Neuronal stem cell (in vitro differentiated cells): ENCODE measurements around the gene SMARCE1.

Source experiments
- DNase-seq: peaks from one replicate; pipeline ENCODE4 v3.0.0-alpha.2; 2013; ENCODE audit warnings: low spot score
- H2AFZ ChIP-seq: one replicate; pipeline ENCODE4 v1.6.1; 2013; ENCODE audit warnings: mild to moderate bottlenecking, low read length, inconsistent platforms
- H2AK5ac ChIP-seq: 2 replicates; pipeline ENCODE4 v1.6.1; 2013; ENCODE audit warnings: low read depth, mild to moderate bottlenecking, inconsistent platforms, low read length, moderate library complexity, mixed read lengths
- H2BK120ac ChIP-seq: 2 replicates; pipeline ENCODE4 v1.6.1; 2013; ENCODE audit warnings: low read depth, mild to moderate bottlenecking, inconsistent platforms, low read length, moderate library complexity, mixed read lengths
- H2BK12ac ChIP-seq: one replicate; pipeline ENCODE4 v1.6.1; 2013; ENCODE audit warnings: low read length, inconsistent platforms
- H2BK15ac ChIP-seq: 2 replicates; pipeline ENCODE4 v1.6.1; 2013; ENCODE audit warnings: mild to moderate bottlenecking, low read length, inconsistent platforms, mixed read lengths
- H2BK5ac ChIP-seq: one replicate; pipeline ENCODE4 v1.6.1; 2013; ENCODE audit warnings: inconsistent platforms, mild to moderate bottlenecking, low read length, moderate library complexity
- H3K14ac ChIP-seq: one replicate; pipeline ENCODE4 v1.6.1; 2013; ENCODE audit warnings: low read length, inconsistent platforms
- H3K18ac ChIP-seq: 2 replicates; pipeline ENCODE4 v1.6.1; 2013; ENCODE audit warnings: low read length, inconsistent platforms
- H3K23ac ChIP-seq: 2 replicates; pipeline ENCODE4 v1.6.1; 2013; ENCODE audit warnings: low read depth, mild to moderate bottlenecking, mixed read lengths, low read length, inconsistent platforms; ENCODE audit not compliant: poor library complexity
- H3K27ac ChIP-seq: replicated peaks from 3 replicates; pipeline ENCODE4 v1.5.1; 2013; ENCODE audit warnings: low read length, inconsistent platforms
- H3K27me3 ChIP-seq, 3 experiments: 2 replicates each; pipeline ENCODE4 v1.6.1; 2013; ENCODE audit warnings: low read length in 3 of 3, mild to moderate bottlenecking in 2 of 3, inconsistent platforms in 1 of 3, low read depth in 1 of 3, mixed read lengths in 1 of 3, moderate library complexity in 1 of 3; ENCODE audit not compliant: control insufficient read depth in 3 of 3, insufficient read depth in 3 of 3
- H3K36me3 ChIP-seq, 2 donors: replicated peaks in 1 of 2; 2 replicates each; pipeline ENCODE4 v1.6.1; 2013; ENCODE audit warnings: low read length in 2 of 2; ENCODE audit not compliant: control insufficient read depth in 2 of 2, insufficient read depth in 2 of 2
- H3K4ac ChIP-seq: 2 replicates; pipeline ENCODE4 v1.6.1; 2013; ENCODE audit warnings: inconsistent platforms, mild to moderate bottlenecking, low read length, moderate library complexity
- H3K4me1 ChIP-seq, 2 donors: 1 replicate in 1 of 2; 2 replicates in 1 of 2; pipeline ENCODE4 v1.6.1; 2013; ENCODE audit warnings: low read length in 2 of 2, low read depth in 1 of 2; ENCODE audit not compliant: control insufficient read depth in 2 of 2, insufficient read depth in 1 of 2
- H3K4me2 ChIP-seq: one replicate; pipeline ENCODE4 v1.6.1; 2013; ENCODE audit warnings: mild to moderate bottlenecking, low read length, inconsistent platforms; ENCODE audit not compliant: insufficient read depth, poor library complexity, severe bottlenecking
- H3K4me3 ChIP-seq, 2 donors: 2 replicates each; pipeline ENCODE4 v1.5.1; 2013; ENCODE audit warnings: low read length in 2 of 2, mild to moderate bottlenecking in 2 of 2, inconsistent platforms in 1 of 2, moderate library complexity in 1 of 2
- H3K79me1 ChIP-seq: one replicate; pipeline ENCODE4 v1.6.1; 2013; ENCODE audit warnings: low read depth, mild to moderate bottlenecking, inconsistent platforms, low read length, moderate library complexity
- H3K9ac ChIP-seq: one replicate; pipeline ENCODE4 v1.6.1; 2013; ENCODE audit warnings: mild to moderate bottlenecking, low read depth, low read length, inconsistent platforms; ENCODE audit not compliant: poor library complexity
- H3K9me3 ChIP-seq, 2 donors: replicated peaks in 1 of 2; 2 replicates each; pipeline versions ENCODE3 to v1.6.1; 2013; ENCODE audit warnings: low read length in 2 of 2, mild to moderate bottlenecking in 2 of 2, inconsistent platforms in 1 of 2, low read depth in 1 of 2, mixed read lengths in 1 of 2, moderate library complexity in 1 of 2; ENCODE audit not compliant: control insufficient read depth in 2 of 2, insufficient read depth in 1 of 2
- H4K8ac ChIP-seq: one replicate; pipeline ENCODE4 v1.6.1; 2013; ENCODE audit warnings: low read depth, mild to moderate bottlenecking, inconsistent platforms, low read length, moderate library complexity
- H4K91ac ChIP-seq: one replicate; pipeline ENCODE4 v1.6.1; 2013; ENCODE audit warnings: low read length, low read depth, mild to moderate bottlenecking, inconsistent platforms; ENCODE audit not compliant: poor library complexity
- WGBS, 2 donors: extraction: QIAGEN DNeasy Blood & Tissue Kit; methylation state at CpG; one replicate each; pipeline ENCODE4 v1.1.7; 2013; ENCODE audit warnings: missing lambda C conversion rate in 2 of 2, mixed read lengths in 1 of 2; ENCODE audit not compliant: insufficient read length in 2 of 2, insufficient replicate concordance in 1 of 2; ENCODE audit errors: extremely low coverage in 2 of 2; 5-methylcytosine and 5-hydroxymethylcytosine counted together

Gene SMARCE1

DNA sequence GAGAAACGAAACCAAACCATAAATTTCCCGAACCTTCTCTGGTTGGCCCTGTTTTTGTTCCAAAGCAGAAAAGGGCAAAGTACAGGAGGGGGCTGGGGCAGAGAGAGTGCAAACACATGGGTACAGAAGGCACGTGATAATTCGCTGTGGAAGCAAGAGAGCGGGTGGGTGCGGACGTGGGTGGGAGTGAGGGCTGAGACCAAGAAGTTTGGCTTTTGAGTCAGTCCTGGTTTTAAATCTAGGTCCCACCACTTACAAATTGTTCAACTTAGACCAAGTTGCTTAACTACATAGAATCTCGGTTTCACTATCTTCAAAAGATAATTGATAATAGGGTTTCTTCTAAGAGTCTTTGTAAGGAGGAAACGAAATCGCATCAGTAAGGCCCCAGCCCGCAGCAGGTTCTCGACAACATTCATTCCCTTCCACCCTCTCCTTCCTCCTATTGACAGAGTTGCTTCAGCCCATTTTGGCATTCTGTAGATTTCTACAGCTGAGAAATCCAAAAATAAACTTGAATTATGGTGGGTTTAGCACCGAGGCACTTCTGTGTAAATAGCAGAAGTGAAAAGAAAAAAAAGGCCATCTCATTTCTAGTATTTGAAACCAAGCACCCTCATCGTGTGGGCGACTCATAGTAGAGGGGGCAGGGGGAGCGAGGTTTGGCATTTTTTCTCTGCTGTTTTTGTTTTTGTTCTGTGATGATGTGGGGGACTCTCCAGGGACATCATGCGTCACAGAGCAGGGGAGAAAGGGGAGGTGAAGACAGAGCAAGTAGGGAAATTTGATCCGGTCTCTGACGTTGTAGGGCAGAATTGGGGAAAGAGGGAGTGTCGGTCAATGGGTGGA lies 48.8 kb downstream of the SMARCE1 start:
- Histone ChIP-seq H3K4me2 (no peak overlapping the region), H2AFZ (peak overlapping the region; percentile 36), H3K9me3 (peaks cover 0 to 2% of the 10 kb centered on the region in 2 donors), H3K36me3 (no peaks in the 10 kb centered on the region), H3K9ac (no peak overlapping the region), H2BK5ac (no peak overlapping the region), H4K91ac (no peak overlapping the region), H3K23ac (no peak overlapping the region), H3K4ac (no peak overlapping the region), H3K18ac (no peak overlapping the region), H3K27me3 (peaks cover 0 to 19% (median 0%) of the 10 kb centered on the region in 3 experiments), H3K79me1 (no peaks in the 10 kb centered on the region), H2BK12ac (no peak overlapping the region), H2BK120ac (no peak overlapping the region), H2BK15ac (no peak overlapping the region), H3K14ac (no peak overlapping the region), H4K8ac (no peak overlapping the region), H3K27ac (no peak overlapping the region), H3K4me1 (no peaks in the 10 kb centered on the region), H2AK5ac (no peak overlapping the region), H3K4me3 (no peak overlapping the region)
- DNase-seq: no peak
- no CpG with 5 or more reads among the region's 20 CpGs for WGBS, 2 donors

DNA sequence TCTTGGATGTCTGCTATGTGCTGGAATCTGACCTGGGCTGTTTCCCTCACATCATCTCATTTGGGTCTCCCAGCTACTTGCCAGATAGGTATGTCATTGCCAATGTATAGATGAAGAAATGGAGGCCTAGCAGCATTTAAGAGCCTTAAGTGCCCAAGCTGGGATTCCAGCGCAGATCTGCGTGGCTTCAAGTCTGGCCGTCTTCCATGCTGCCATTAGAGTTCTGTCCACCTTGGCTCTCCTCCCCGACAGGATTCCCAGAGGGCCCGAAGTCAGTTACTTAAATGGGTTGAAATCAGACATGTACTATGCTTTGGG lies 49.4 kb downstream of the SMARCE1 start:
- Histone ChIP-seq H3K4me2 (no peak overlapping the region), H3K27me3 (peaks cover 0 to 18% (median 0%) of the 10 kb centered on the region in 3 experiments), H3K9ac (no peak overlapping the region), H2BK5ac (no peak overlapping the region), H3K4ac (no peak overlapping the region), H3K4me1 (no peaks in the 10 kb centered on the region), H3K9me3 (peaks cover 0 to 2% of the 10 kb centered on the region in 2 donors), H3K18ac (no peak overlapping the region), H3K4me3 (no peak overlapping the region), H2AFZ (peak overlapping the region; percentile 42), H3K36me3 (no peaks in the 10 kb centered on the region), H4K8ac (no peak overlapping the region), H2AK5ac (no peak overlapping the region), H2BK120ac (no peak overlapping the region), H3K14ac (no peak overlapping the region), H3K23ac (no peak overlapping the region), H3K79me1 (no peaks in the 10 kb centered on the region), H4K91ac (no peak overlapping the region), H3K27ac (no peak overlapping the region), H2BK12ac (no peak overlapping the region), H2BK15ac (no peak overlapping the region)
- no CpG with 5 or more reads among the region's 5 CpGs for WGBS, 2 donors
- DNase-seq: no peak

DNA sequence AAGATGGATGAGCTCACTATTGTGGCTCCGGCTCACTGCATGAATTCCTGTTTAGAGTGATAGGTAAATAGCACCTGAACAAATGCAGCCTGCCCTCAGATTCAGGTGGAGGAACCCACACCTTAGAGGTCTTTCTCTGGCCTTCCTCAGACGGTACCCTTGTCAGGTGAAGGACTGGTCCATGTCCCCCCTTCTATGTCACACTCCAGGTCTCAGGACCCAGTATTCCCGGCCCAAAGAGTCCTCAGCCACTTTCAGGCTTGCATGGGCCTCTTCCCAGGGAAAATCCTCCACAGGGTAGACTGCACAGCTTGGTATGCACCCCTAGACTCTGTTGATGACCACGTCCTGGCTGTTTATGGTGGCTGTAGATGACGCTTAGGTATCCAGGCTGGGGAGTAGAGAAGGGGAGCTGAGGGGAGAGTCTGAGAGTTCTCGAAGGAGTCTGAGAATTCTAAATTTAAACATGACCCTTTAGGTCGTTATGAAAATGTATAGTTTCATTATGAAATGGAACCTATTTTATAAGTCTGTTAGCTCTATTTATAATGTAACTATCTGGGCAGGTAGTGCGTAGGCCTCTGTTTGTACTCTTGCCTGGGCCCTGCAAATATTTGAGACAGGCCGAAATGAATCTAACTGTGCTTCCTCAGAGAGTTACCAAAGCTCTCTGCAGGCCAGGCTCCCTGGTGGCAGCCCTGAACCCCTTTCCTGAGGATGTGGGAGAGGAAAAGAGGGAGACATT lies 49.9 kb downstream of the SMARCE1 start:
- H2BK120ac ChIP-seq: no peak overlapping the region
- peak overlapping the region; percentile 27 for H3K23ac ChIP-seq
- no peak for DNase-seq
- no peak overlapping the region for H3K4ac ChIP-seq
- H2BK12ac ChIP-seq: no peak overlapping the region
- no peak overlapping the region for H2BK5ac ChIP-seq
- H3K14ac ChIP-seq: no peak overlapping the region
- H3K18ac ChIP-seq: no peak overlapping the region
- H3K36me3 ChIP-seq: no peaks in the 10 kb centered on the region
- peak overlapping the region; percentile 42 for H2AFZ ChIP-seq
- WGBS, 2 donors: no CpG with 5 or more reads among the region's 9 CpGs
- no peak overlapping the region for H4K8ac ChIP-seq
- H4K91ac ChIP-seq: no peak overlapping the region
- H3K27ac ChIP-seq: no peak overlapping the region
- H3K27me3 ChIP-seq: peaks cover 0 to 17% (median 0%) of the 10 kb centered on the region in 3 experiments
- no peak overlapping the region for H3K4me3 ChIP-seq
- H3K4me2 ChIP-seq: no peak overlapping the region
- no peak overlapping the region for H2AK5ac ChIP-seq
- H3K4me1 ChIP-seq: no peaks in the 10 kb centered on the region
- no peaks in the 10 kb centered on the region for H3K79me1 ChIP-seq
- H3K9ac ChIP-seq: no peak overlapping the region
- peaks cover 0 to 2% of the 10 kb centered on the region in 2 donors for H3K9me3 ChIP-seq
- H2BK15ac ChIP-seq: no peak overlapping the region

DNA sequence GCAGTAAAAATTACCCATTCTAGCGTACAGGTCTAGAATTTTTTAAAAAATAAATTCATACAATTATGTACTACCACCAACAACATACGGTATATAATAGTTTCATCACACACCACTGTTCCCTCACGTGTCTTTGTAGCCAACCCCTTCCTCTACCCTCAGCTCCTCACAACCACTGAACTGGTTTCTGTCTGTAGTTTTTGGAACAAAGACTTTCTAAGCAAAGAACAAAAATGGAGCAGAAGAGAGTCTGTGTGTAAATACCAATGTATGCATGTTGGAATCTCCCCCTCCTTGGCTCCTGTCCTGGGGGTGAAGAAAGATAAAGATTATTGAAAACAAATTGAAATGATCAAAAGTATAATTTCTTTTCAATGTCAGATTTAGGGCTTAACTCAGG lies 50.5 kb downstream of the SMARCE1 start:
- H3K9ac ChIP-seq: no peak overlapping the region
- no peak overlapping the region for H3K18ac ChIP-seq
- no peak overlapping the region for H3K27ac ChIP-seq
- H3K36me3 ChIP-seq: no peaks in the 10 kb centered on the region
- H3K4me2 ChIP-seq: no peak overlapping the region
- H3K14ac ChIP-seq: no peak overlapping the region
- no peak overlapping the region for H2BK15ac ChIP-seq
- H3K9me3 ChIP-seq: peaks cover 0 to 2% of the 10 kb centered on the region in 2 donors
- H3K79me1 ChIP-seq: no peaks in the 10 kb centered on the region
- H3K23ac ChIP-seq: no peak overlapping the region
- no peaks in the 10 kb centered on the region for H3K4me1 ChIP-seq
- no peak for DNase-seq
- no peak overlapping the region for H2AFZ ChIP-seq
- peaks cover 0 to 17% (median 0%) of the 10 kb centered on the region in 3 experiments for H3K27me3 ChIP-seq
- WGBS, 2 donors: no CpG with 5 or more reads among the region's 3 CpGs
- no peak overlapping the region for H4K91ac ChIP-seq
- H2BK12ac ChIP-seq: no peak overlapping the region
- H3K4me3 ChIP-seq: no peak overlapping the region
- no peak overlapping the region for H4K8ac ChIP-seq
- no peak overlapping the region for H3K4ac ChIP-seq
- no peak overlapping the region for H2BK120ac ChIP-seq
- H2AK5ac ChIP-seq: no peak overlapping the region
- H2BK5ac ChIP-seq: no peak overlapping the region
